ENCODE data around the gene SLC25A21.

The SLC25A21 gene

DNA sequence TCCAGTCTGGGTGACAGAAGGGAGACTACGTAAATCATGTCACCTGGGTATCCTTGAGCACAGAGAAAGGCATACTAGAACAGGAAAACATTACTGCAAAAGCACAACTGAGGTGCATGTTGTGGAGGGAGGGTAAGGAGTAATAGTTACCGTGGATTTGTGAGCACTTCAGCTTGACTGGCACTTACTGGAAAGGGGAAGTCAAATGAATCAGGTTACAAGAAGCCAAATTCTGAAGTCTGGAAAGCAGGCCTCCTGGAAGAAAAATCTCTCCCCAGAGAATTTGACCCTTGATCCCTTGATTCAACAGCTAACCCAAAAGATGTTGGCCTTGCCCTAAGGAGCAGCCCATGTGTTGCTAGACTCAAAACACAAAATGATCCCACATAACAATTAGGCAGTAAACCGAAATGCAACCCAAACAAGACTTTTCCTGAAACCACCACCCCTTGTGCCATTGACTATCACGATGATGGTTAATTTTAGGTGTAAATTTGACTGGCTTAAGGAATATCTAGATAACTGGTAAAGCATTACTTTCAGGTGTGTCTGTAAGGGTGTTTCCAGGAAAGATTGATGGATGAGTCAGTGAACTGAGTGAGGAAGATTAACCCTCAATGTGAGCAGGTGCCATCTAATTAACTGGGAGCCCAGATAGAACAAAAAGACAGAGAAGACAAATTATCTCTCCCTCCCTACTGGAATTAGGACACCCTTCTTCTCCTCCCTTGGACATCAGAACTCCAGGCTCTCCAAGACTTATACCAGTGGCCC lies 108.8 kb downstream of the SLC25A21 start:
- TF ChIP-seq, protein P1, sequence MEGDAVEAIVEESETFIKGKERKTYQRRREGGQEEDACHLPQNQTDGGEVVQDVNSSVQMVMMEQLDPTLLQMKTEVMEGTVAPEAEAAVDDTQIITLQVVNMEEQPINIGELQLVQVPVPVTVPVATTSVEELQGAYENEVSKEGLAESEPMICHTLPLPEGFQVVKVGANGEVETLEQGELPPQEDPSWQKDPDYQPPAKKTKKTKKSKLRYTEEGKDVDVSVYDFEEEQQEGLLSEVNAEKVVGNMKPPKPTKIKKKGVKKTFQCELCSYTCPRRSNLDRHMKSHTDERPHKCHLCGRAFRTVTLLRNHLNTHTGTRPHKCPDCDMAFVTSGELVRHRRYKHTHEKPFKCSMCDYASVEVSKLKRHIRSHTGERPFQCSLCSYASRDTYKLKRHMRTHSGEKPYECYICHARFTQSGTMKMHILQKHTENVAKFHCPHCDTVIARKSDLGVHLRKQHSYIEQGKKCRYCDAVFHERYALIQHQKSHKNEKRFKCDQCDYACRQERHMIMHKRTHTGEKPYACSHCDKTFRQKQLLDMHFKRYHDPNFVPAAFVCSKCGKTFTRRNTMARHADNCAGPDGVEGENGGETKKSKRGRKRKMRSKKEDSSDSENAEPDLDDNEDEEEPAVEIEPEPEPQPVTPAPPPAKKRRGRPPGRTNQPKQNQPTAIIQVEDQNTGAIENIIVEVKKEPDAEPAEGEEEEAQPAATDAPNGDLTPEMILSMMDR (IDR thresholded peaks at IDR 0.05; ENCODE audit: low read depth, low read length, missing control alignments): no peak
- no peak overlapping the region for H3K4me3 ChIP-seq (ENCODE audit: low read depth, low read length)
- no peak for DNase-seq (ENCODE audit: low read depth)

DNA sequence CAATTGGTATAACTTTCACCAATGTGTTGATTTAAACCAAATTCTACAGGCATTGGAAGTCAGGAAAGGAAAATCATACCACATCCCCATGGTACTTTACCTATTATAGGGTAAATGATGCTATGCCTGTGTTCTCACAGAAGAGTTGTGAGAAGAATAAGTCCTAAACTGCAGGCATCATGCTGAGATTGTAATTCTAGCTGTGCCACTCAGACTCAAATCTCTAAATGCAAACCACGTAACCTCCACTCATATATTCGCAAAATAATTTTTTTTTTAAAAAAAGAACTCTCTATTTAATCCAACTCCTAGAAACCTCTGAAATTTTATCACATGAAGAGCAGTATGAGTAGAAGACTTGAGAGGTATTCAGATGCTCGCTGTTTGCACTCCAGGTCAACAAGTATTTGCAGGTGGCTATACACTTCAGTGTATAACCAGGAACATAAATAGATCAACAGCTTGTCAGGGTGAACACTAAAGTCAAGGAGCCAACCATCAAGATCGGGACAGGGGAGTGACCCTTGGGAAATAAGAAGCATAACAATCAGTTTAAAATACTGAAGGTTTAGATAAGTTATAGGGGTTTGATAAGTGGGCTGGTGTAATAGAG lies 110.1 kb downstream of the SLC25A21 start:
- TF ChIP-seq, protein P1 (IDR thresholded peaks at IDR 0.05; ENCODE audit: low read depth, low read length, missing control alignments): no peak
- DNase-seq (ENCODE audit: low read depth): no peak
- H3K4me3 ChIP-seq (ENCODE audit: low read depth, low read length): no peak overlapping the region

DNA sequence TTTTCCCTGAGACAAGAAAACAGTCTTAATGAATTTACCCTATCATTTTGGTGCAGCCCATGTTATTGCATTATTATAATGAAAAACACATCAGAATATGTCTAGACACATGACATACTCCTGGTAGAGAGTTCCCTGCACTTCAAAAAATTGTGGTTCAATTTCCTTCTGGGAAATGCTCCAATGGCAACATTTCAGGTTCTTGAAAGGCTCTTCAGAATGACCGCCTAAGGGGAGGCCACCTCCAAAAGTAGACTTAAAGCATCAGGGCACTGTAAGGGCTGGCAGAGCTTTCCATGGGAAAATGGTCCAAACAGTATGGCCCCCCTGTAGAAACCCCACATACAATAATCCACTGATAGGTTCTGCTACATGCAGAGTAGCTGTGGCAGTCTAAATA lies 110.7 kb downstream of the SLC25A21 start:
- no peak for DNase-seq (ENCODE audit: low read depth)
- no peak overlapping the region for H3K4me3 ChIP-seq (ENCODE audit: low read depth, low read length)
- TF ChIP-seq, protein P1 (IDR thresholded peaks at IDR 0.05; ENCODE audit: low read depth, low read length, missing control alignments): no peak

DNA sequence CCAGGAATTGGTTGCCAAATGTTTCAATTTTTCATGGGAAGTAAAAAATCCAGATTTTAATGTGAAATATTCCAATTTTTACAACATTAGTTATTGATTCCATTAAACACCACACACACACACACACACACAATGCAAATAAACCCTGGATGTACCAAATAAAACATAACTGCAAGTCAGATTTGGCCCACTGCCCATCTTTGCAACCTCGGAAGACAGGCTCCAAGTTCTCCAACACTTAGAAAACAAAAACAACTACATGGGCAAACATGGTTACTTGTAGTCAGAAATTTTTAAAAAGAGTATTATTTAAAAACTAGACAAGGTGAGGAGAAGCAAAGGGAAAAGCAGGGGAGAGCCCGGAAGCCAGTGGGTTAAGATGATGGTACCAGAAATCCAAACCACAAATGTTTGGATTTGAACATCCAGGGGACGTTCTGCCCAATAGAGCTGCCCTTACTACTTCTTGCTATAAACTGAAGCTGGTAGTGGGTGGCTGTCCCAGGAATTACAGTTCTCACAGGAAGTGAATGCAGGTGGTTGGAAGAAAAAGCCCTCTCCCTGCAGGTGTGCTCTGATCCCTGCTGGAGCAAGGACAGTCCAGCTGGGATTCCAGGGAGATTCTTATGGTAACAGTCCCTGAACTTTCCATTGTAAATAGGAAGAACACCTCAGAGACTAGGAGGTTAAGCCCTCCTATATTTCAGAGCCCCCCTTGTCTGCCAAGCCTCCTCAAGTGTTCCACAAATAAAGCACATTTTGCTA lies 111.7 kb downstream of the SLC25A21 start:
- H3K4me3 ChIP-seq (ENCODE audit: low read depth, low read length): no peak overlapping the region
- no peak for DNase-seq (ENCODE audit: low read depth)
- TF ChIP-seq, protein P1 (IDR thresholded peaks at IDR 0.05; ENCODE audit: low read depth, low read length, missing control alignments): no peak

DNA sequence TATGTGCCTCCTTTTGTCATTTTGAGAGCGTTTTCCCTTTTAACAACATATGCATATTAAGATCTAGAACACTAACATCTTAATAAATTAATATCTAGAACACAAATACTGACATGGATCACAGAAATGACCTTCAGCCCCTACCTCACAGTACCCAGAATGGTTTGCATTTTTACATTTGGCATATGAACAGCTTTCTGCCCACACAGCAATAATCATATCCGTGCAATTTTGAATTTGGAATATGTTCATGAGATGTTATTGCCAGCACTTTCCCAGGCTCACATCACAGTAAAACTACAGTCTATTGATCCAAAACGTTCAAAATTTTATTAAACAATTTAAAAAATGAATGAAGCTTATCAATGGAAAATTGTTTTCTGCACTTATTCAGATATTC lies 114.6 kb downstream of the SLC25A21 start:
- DNase-seq (ENCODE audit: low read depth): no peak
- TF ChIP-seq, protein P1 (IDR thresholded peaks at IDR 0.05; ENCODE audit: low read depth, low read length, missing control alignments): no peak
- H3K4me3 ChIP-seq (ENCODE audit: low read depth, low read length): no peak overlapping the region

DNA sequence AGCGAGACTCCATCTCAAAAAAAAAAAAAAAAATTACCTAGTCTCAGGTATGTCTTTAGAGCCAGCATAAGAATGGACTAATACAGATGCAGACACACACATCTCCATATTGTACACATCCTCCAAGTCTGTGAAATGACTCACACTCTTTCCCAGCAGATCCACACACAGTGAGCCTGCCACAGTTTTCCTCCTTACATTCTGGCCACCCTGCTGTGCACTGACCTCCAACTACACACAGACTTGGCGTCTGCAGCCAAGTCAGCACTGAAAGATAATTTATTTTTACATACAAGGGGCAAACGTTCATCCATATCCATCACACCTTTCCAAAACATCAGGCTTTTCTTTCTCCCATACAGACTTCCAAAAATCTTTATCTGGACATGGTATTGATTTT lies 115.9 kb downstream of the SLC25A21 start:
- DNase-seq (ENCODE audit: low read depth): no peak
- TF ChIP-seq, protein P1 (IDR thresholded peaks at IDR 0.05; ENCODE audit: low read depth, low read length, missing control alignments): no peak

More for the DNA sequence above, 115.9 kb downstream of the SLC25A21 start:
- no peak overlapping the region for H3K4me3 ChIP-seq (ENCODE audit: low read depth, low read length)

All from GM12864 (cell line).